ENCODE data around the gene HIP1R. TPM values are rescaled to one million over a fixed set of nuclear protein-coding genes. Genes with fewer than 3 reads are reported as not detected.
A peak's percentile ranks its signal among the peaks of the same experiment; 100 is the strongest.

The HIP1R gene
- total and polyA plus RNA-seq, 2 of the 8 experiments (the other 6 are each of a cell fraction or from before 2014, with no cell fraction given) = 11.2 to 14.5 TPM

- POLR2A ChIA-PET (ENCODE audit: partially characterized antibody) = interaction anchor here (1.1 kb wide), 1 partner anchor 68 kb away, joined by 3 read pairs; no protein-coding TSS in a partner anchor
Observed at GRCh38 chr12:122799641-122800243, 35.5 kb upstream of the HIP1R start.

More at GRCh38 chr12:122799641-122800243, 35.5 kb upstream of the HIP1R start:
- Histone ChIP-seq H3K18ac (ENCODE audit: extremely low read depth, low read length) (no peak overlapping the region), H3K23me2 (ENCODE audit: low read depth, low read length) (no peaks in the 10 kb centered on the region), H3K36me3 (ENCODE audit: control insufficient read depth in 2 of 4, insufficient read depth in 4 of 4, low read length in 3 of 4) (no peaks in the 10 kb centered on the region), H4K20me1 (replicated peaks in 1 of 2; ENCODE audit: control insufficient read depth in 1 of 2, insufficient read depth in 2 of 2, low read length in 2 of 2) (no peaks in the 10 kb centered on the region), H4K8ac (ENCODE audit: extremely low read depth, insufficient read depth, low read length) (0 out of 2 replicates have a peak overlapping the region, but pooled peaks have one; percentile 3), H2BK15ac (ENCODE audit: low read length) (no peak overlapping the region), H3K23ac (ENCODE audit: insufficient read length) (no peak overlapping the region), H2BK120ac (replicated peaks; ENCODE audit: low read depth, low read length) (no peak overlapping the region), H3K27me3 (replicated peaks in 1 of 4; ENCODE audit: control insufficient read depth in 3 of 4, extremely low read depth in 1 of 4, insufficient read depth in 3 of 4, low read length in 3 of 4) (no peaks in the 10 kb centered on the region), H3K4me3 (ENCODE audit: extremely low read depth in 1 of 4, insufficient read depth in 2 of 4, low read depth in 3 of 4, low read length in 4 of 4) (no peak overlapping the region), H2BK20ac (ENCODE audit: low read length) (no peak overlapping the region), H3K4ac (replicated peaks; ENCODE audit: insufficient read length, low read depth, low read length) (no peak overlapping the region), H2BK12ac (ENCODE audit: low read depth, low read length) (no peak overlapping the region), H3K4me2 (ENCODE audit: insufficient read depth in 1 of 2, low read depth in 2 of 2, low read length in 2 of 2) (no peak overlapping the region), H2BK5ac (ENCODE audit: low read depth, low read length) (no peak overlapping the region), H4K5ac (ENCODE audit: insufficient read length, low read depth, low read length) (no peak overlapping the region), H3K14ac (ENCODE audit: insufficient read length) (no peak overlapping the region), H2AK5ac (ENCODE audit: low read depth, low read length) (no peak overlapping the region), H3K4me1 (replicated peaks in 1 of 4; ENCODE audit: control insufficient read depth in 3 of 4, insufficient read depth in 4 of 4, low read length in 3 of 4) (no peaks in the 10 kb centered on the region), H3K9ac (replicated peaks in 1 of 4; ENCODE audit: extremely low read depth in 1 of 4, low read depth in 3 of 4, low read length in 3 of 4) (no peak overlapping the region), H3K9me3 (ENCODE audit: insufficient read depth in 2 of 2, low read depth in 1 of 2, low read length in 1 of 2) (no peaks in the 10 kb centered on the region), H3K79me1 (ENCODE audit: low read depth, low read length) (no peaks in the 10 kb centered on the region), H3K27ac (ENCODE audit: low read depth, low read length) (no peak overlapping the region), H3K79me2 (ENCODE audit: control insufficient read depth in 1 of 2, insufficient read depth in 2 of 2, low read length in 2 of 2) (no peaks in the 10 kb centered on the region), H4K91ac (replicated peaks; ENCODE audit: insufficient read length, low read length) (no peak overlapping the region), H2AFZ (ENCODE audit: low read length) (no peak overlapping the region), H3K56ac (replicated peaks; ENCODE audit: insufficient read length, low read depth, low read length) (no peak overlapping the region)
- DNase-seq (ENCODE audit: low read depth in 1 of 2, low spot score in 2 of 2) = no peak
- FAIRE-seq = no peak
- CTCF ChIA-PET (ENCODE audit: partially characterized antibody) = interaction anchor here (0.5 to 2.7 kb wide), 7 partner anchors 9 to 1187 kb away, joined by 3 to 11 read pairs (median 4); no protein-coding TSS in a partner anchor
- WGBS, 2 experiments (ENCODE audit: extremely low coverage in 1 of 2, insufficient coverage in 1 of 2, insufficient read length in 1 of 2, insufficient replicate concordance in 2 of 2, low coverage in 1 of 2, low lambda C conversion rate in 2 of 2, missing lambda C conversion rate in 1 of 2) = 90% methylated on average over 7 of the region's 13 CpGs; no CpG with 5 or more reads in 1 of the 2 experiments
- no peak for TF ChIP-seq PHF8 (conservative IDR thresholded peaks at IDR 0.05; ENCODE audit: low read depth, low read length)
- no peak for TF ChIP-seq YY1 (IDR thresholded peaks at IDR 0.05; ENCODE audit: low read depth, low read length)
- TF ChIP-seq HDAC6 (IDR thresholded peaks at IDR 0.05; ENCODE audit: low read depth, low read length) = no peak
- no peak for TF ChIP-seq ATF2 (IDR thresholded peaks at IDR 0.05; ENCODE audit: low read length)
- TF ChIP-seq CTCF (IDR thresholded peaks at IDR 0.05; ENCODE audit: control extremely low read depth in 1 of 3, insufficient read depth in 1 of 3, low read depth in 1 of 3, low read length in 3 of 3) = no peak
- no peak for TF ChIP-seq BACH1 (IDR thresholded peaks at IDR 0.05; ENCODE audit: low read length)
